Body of pancreas (tissue), 4 donors: ENCODE results near the gene MYH7.
A peak's percentile ranks its signal among the peaks of the same experiment; 100 is the strongest.

ENCODE experiments used
- POLR2A ChIP-seq, 3 donors: fragments of 450-650 bp; IDR thresholded peaks; one replicate each; pipeline ENCODE4 v1.6.1; 2016; ENCODE audit warnings: antibody characterized with exemption in 3 of 3, mild to moderate bottlenecking in 2 of 3
- TF ChIP-seq, protein P1 (sequence below), 7 experiments: fragments of 450-650 bp in 4 of 7; fragments of 200-600 bp in 3 of 7; sonication (generic) in 3 of 7; IDR thresholded peaks; one replicate each; pipeline ENCODE4 v1.5.1; 2016 to 2019; ENCODE audit warnings: antibody characterized with exemption in 7 of 7

DNA sequence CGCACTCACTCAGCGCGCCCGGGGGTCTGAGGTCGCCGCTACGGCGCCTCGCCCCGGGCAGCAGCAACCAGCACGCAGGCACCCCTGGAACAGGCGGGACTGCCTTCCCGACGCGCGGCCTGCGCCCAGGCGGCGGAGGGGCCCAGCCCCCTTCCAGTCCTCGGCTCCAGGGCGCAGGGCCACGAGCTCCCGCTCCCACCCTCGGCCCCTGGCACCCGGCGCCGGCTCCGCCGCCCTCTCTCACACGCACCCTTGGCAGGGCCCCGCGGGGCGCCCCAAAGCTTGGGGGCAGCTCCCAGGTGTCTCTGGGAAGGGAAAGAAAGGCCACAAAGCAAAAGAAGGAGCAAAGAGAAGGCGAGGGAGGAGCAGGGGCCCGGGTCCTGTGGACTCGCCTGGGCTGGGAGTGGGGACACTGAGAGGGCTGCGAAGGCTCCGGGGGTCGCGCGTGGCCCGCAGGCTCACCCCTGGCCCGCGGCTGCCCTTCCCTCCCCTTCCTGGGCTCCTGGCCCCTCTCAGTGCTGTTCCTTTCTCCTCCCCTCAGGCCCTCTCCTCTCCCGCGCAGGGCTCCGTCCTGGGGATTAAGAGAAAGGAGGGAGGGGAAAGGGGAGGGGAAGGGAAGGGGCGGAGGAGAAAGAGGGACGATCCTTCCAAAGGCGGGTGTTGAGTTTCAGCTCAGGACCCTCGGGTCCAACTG, 69.6 kb downstream of the MYH7 start:
- TF ChIP-seq, protein P1, sequence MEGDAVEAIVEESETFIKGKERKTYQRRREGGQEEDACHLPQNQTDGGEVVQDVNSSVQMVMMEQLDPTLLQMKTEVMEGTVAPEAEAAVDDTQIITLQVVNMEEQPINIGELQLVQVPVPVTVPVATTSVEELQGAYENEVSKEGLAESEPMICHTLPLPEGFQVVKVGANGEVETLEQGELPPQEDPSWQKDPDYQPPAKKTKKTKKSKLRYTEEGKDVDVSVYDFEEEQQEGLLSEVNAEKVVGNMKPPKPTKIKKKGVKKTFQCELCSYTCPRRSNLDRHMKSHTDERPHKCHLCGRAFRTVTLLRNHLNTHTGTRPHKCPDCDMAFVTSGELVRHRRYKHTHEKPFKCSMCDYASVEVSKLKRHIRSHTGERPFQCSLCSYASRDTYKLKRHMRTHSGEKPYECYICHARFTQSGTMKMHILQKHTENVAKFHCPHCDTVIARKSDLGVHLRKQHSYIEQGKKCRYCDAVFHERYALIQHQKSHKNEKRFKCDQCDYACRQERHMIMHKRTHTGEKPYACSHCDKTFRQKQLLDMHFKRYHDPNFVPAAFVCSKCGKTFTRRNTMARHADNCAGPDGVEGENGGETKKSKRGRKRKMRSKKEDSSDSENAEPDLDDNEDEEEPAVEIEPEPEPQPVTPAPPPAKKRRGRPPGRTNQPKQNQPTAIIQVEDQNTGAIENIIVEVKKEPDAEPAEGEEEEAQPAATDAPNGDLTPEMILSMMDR (IDR thresholded peaks at IDR 0.05) = no peak
- peak in 1 of 3 donors; percentile 10 for TF ChIP-seq POLR2A (IDR thresholded peaks at IDR 0.05)
